Measurements from ENCODE around the gene SLC24A1.
A peak's percentile ranks its signal among the peaks of the same experiment; 100 is the strongest.

The SLC24A1 gene

DNA sequence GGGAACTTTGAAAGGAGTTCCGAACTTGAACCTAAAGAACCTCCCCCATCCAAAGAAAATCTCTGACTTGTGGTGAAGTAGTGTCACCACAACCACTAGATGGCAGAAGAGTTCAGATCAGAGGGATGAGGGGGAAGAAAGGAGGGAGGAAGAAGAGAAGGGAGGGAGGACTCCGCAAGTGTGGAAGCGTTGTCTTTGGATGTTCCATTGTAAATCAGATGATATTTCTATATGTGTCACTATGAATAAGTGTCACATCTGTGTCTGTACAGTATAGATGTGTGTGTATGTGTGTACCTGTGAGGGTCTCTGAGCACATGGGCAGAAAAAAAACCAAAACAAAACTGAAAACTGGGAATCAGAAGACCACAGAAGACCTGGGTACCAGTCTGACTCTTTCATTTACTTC lies 16.9 kb downstream of the SLC24A1 start:
- peak overlapping the region; percentile 76 for H3K4me2 ChIP-seq
- no peaks in the 10 kb centered on the region for H3K27me3 ChIP-seq (ENCODE audit: insufficient read depth, low read depth)
- peak overlapping the region; percentile 8; the same call in 1 of the 2 replicates for H2AFZ ChIP-seq (ENCODE audit: low read depth)

DNA sequence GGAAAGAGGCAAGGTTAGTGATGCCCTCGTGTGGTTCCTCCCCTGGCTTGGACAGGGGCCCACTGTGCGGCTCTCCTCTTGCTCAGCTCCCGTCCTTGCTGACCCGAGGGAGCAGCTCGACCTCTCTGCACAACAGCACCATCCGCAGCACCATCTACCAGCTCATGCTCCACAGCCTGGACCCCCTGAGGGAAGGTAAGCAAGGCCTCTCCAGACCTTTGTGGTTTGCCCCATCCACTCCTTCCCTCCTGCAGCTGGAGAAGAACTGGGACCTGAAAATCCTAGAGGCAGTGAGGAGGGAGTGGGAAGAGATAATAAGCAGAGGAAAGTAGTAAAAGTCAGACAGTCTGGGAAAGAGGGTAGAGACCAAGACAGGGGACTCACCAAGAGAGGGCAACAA lies 17.8 kb downstream of the SLC24A1 start:
- Histone ChIP-seq H3K9ac (no peak overlapping the region), H3K4me3 (IDR thresholded peaks at IDR 0.05; ENCODE audit: insufficient read depth, low read depth, low read length) (no peak overlapping the region), H4K20me1 (ENCODE audit: insufficient read depth) (no peaks in the 10 kb centered on the region), H3K4me1 (ENCODE audit: low read depth, poor library complexity, severe bottlenecking) (peaks cover 23% of the 10 kb centered on the region), H3K79me2 (ENCODE audit: insufficient read depth, low read depth) (no peaks in the 10 kb centered on the region), H3K36me3 (ENCODE audit: insufficient read depth) (no peaks in the 10 kb centered on the region), H3K27ac (no peak overlapping the region), H3K27me3 (ENCODE audit: insufficient read depth, low read depth) (no peaks in the 10 kb centered on the region), H2AFZ (ENCODE audit: low read depth) (no peak overlapping the region), H3K4me2 (no peak overlapping the region)
- TF ChIP-seq, protein P1, sequence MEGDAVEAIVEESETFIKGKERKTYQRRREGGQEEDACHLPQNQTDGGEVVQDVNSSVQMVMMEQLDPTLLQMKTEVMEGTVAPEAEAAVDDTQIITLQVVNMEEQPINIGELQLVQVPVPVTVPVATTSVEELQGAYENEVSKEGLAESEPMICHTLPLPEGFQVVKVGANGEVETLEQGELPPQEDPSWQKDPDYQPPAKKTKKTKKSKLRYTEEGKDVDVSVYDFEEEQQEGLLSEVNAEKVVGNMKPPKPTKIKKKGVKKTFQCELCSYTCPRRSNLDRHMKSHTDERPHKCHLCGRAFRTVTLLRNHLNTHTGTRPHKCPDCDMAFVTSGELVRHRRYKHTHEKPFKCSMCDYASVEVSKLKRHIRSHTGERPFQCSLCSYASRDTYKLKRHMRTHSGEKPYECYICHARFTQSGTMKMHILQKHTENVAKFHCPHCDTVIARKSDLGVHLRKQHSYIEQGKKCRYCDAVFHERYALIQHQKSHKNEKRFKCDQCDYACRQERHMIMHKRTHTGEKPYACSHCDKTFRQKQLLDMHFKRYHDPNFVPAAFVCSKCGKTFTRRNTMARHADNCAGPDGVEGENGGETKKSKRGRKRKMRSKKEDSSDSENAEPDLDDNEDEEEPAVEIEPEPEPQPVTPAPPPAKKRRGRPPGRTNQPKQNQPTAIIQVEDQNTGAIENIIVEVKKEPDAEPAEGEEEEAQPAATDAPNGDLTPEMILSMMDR (conservative IDR thresholded peaks at IDR 0.05; ENCODE audit: low read depth, low read length), result no peak

More for the DNA sequence above, 16.9 kb downstream of the SLC24A1 start:
- Histone ChIP-seq H3K9ac (no peak overlapping the region), H3K27ac (no peak overlapping the region), H3K4me3 (IDR thresholded peaks at IDR 0.05; ENCODE audit: insufficient read depth, low read depth, low read length) (no peak overlapping the region), H4K20me1 (ENCODE audit: insufficient read depth) (no peaks in the 10 kb centered on the region), H3K4me1 (ENCODE audit: low read depth, poor library complexity, severe bottlenecking) (peaks cover 31% of the 10 kb centered on the region), H3K79me2 (ENCODE audit: insufficient read depth, low read depth) (no peaks in the 10 kb centered on the region), H3K36me3 (ENCODE audit: insufficient read depth) (no peaks in the 10 kb centered on the region)
- TF ChIP-seq, protein P1 (conservative IDR thresholded peaks at IDR 0.05; ENCODE audit: low read depth, low read length), result peak; percentile 93

DNA sequence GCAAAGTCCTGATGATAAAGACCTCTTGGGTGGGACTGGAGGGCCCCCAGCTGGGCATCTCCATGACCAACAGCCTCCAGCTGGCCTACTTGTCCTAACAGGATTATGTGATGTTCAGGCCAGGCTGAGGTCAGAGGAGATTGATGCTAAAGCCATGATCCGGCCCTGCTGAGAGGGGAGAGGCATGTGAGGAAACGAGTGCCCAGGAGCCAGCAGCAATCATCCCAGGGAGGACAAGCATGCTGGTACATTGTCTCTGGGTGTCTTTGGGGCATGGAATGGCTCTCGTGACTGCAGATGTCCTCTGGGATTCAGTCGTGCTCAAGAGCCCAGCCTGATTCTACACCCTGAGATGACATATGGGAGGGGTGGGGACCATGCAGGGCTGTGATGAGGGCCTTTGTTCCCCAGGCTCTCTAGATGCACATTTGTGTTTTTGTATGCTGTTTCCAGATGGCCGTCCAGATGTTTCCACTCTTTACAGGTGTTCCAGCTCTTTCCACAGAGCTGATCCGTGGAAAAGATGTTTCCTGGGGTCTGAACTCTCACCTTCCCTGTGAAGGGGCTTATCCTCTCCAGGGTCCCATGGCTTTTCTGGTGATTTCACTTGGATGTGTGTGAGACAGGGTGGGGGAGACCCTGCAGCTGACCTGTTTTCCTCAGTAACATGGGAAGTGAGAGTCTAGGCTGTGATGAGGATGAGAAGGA lies 20.2 kb downstream of the SLC24A1 start:
- Histone ChIP-seq H3K4me2 (no peak overlapping the region), H3K9ac (no peak overlapping the region), H2AFZ (ENCODE audit: low read depth) (no peak overlapping the region), H3K4me3 (IDR thresholded peaks at IDR 0.05; ENCODE audit: insufficient read depth, low read depth, low read length) (no peak overlapping the region), H3K27me3 (ENCODE audit: insufficient read depth, low read depth) (no peaks in the 10 kb centered on the region), H3K79me2 (ENCODE audit: insufficient read depth, low read depth) (no peaks in the 10 kb centered on the region), H3K4me1 (ENCODE audit: low read depth, poor library complexity, severe bottlenecking) (peaks cover 13% of the 10 kb centered on the region), H4K20me1 (ENCODE audit: insufficient read depth) (no peaks in the 10 kb centered on the region), H3K27ac (no peak overlapping the region), H3K36me3 (ENCODE audit: insufficient read depth) (no peaks in the 10 kb centered on the region)
- TF ChIP-seq, protein P1 (conservative IDR thresholded peaks at IDR 0.05; ENCODE audit: low read depth, low read length), result no peak

DNA sequence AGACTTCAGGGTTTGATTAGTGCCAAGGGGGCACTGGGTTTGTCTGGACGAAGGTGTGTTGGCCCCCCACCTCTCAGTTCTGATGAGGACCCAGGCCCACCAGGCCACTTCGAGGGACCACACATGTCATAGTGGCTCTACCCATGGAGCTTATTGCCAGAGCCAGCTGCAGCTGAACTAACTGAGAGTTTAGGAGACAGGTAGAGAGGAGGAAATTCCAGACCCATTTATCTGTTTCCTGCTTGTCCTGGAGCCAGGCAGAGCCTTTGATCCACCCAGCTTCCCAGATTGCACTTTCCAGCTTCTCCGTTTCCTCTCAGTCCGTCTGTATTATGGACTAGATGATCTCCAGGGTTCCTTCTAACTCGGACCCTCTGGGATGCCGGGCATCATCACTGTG lies 20.9 kb downstream of the SLC24A1 start:
- no peak overlapping the region for H3K27ac ChIP-seq
- H3K27me3 ChIP-seq (ENCODE audit: insufficient read depth, low read depth), result no peaks in the 10 kb centered on the region

More for the DNA sequence above, 20.9 kb downstream of the SLC24A1 start:
- H3K4me1 ChIP-seq (ENCODE audit: low read depth, poor library complexity, severe bottlenecking), result peaks cover 13% of the 10 kb centered on the region
- TF ChIP-seq, protein P1 (conservative IDR thresholded peaks at IDR 0.05; ENCODE audit: low read depth, low read length), result no peak
- H4K20me1 ChIP-seq (ENCODE audit: insufficient read depth), result no peaks in the 10 kb centered on the region
- H3K79me2 ChIP-seq (ENCODE audit: insufficient read depth, low read depth), result no peaks in the 10 kb centered on the region
- H2AFZ ChIP-seq (ENCODE audit: low read depth), result no peak overlapping the region
- H3K9ac ChIP-seq, result no peak overlapping the region
- H3K4me3 ChIP-seq (IDR thresholded peaks at IDR 0.05; ENCODE audit: insufficient read depth, low read depth, low read length), result no peak overlapping the region
- H3K36me3 ChIP-seq (ENCODE audit: insufficient read depth), result no peaks in the 10 kb centered on the region
- no peak overlapping the region for H3K4me2 ChIP-seq

Data from KMS-11 (cell line).